Measurements from ENCODE around the gene TLK1. TPM values are rescaled to one million over a fixed set of nuclear protein-coding genes. Genes with fewer than 3 reads are reported as not detected.

The TLK1 gene
- polyA plus RNA-seq, 1 experiment = 28.3 TPM

GRCh38 chr2:171154348-171154747 lies 6.3 kb downstream of the TLK1 start:
- POLR2A ChIA-PET = interaction anchor here (0.9 kb wide), 1 partner anchor 133 kb away, joined by 3 read pairs; no protein-coding TSS in a partner anchor
- H3K4me3 ChIP-seq (ENCODE audit: low read depth, low read length) = no peak overlapping the region
- DNase-seq (ENCODE audit: low read depth, low spot score) = no peak
- TF ChIP-seq CTCF (IDR thresholded peaks at IDR 0.05; ENCODE audit: low read depth, low read length) = no peak
- no peaks in the 10 kb centered on the region for H3K9me3 ChIP-seq (ENCODE audit: control insufficient read depth, insufficient read depth, low read length)
- no peaks in the 10 kb centered on the region for H3K27me3 ChIP-seq (ENCODE audit: control insufficient read depth, insufficient read depth, low read length)
- CTCF ChIA-PET = interaction anchor here (0.6 to 2.5 kb wide), 4 partner anchors 67 to 262 kb away, joined by 3 to 13 read pairs (median 6); no protein-coding TSS in a partner anchor
- no peak overlapping the region for H3K27ac ChIP-seq (ENCODE audit: low read depth, low read length)

GRCh38 chr2:171150694-171151285 lies 9.9 kb downstream of the TLK1 start:
- H3K9me3 ChIP-seq (ENCODE audit: control insufficient read depth, insufficient read depth, low read length) = no peaks in the 10 kb centered on the region
- DNase-seq (ENCODE audit: low read depth, low spot score) = no peak
- H3K4me3 ChIP-seq (ENCODE audit: low read depth, low read length) = no peak overlapping the region
- H3K27ac ChIP-seq (ENCODE audit: low read depth, low read length) = no peak overlapping the region
- ChIA-PET CTCF (no interaction called here), POLR2A (no interaction called here)
- no peak for TF ChIP-seq CTCF (IDR thresholded peaks at IDR 0.05; ENCODE audit: low read depth, low read length)
- no peaks in the 10 kb centered on the region for H3K27me3 ChIP-seq (ENCODE audit: control insufficient read depth, insufficient read depth, low read length)

- ChIA-PET POLR2A (no interaction called here), CTCF (interaction anchor here (0.6 to 1.2 kb wide), 3 partner anchors 9 to 141 kb away, joined by 3 to 4 read pairs (median 4); no protein-coding TSS in a partner anchor)
- no peaks in the 10 kb centered on the region for H3K27me3 ChIP-seq (ENCODE audit: control insufficient read depth, insufficient read depth, low read length)
- TF ChIP-seq CTCF (IDR thresholded peaks at IDR 0.05; ENCODE audit: low read depth, low read length) = no peak
- H3K4me3 ChIP-seq (ENCODE audit: low read depth, low read length) = no peak overlapping the region
- no peak overlapping the region for H3K27ac ChIP-seq (ENCODE audit: low read depth, low read length)
- no peak for DNase-seq (ENCODE audit: low read depth, low spot score)
- H3K9me3 ChIP-seq (ENCODE audit: control insufficient read depth, insufficient read depth, low read length) = no peaks in the 10 kb centered on the region
Observed at GRCh38 chr2:171149986-171150693, 10.6 kb downstream of the TLK1 start.

GRCh38 chr2:171149171-171149938 lies 11.3 kb downstream of the TLK1 start:
- H3K4me3 ChIP-seq (ENCODE audit: low read depth, low read length) = no peak overlapping the region
- DNase-seq (ENCODE audit: low read depth, low spot score) = no peak
- H3K27me3 ChIP-seq (ENCODE audit: control insufficient read depth, insufficient read depth, low read length) = no peaks in the 10 kb centered on the region
- no peak overlapping the region for H3K27ac ChIP-seq (ENCODE audit: low read depth, low read length)
- no peak for TF ChIP-seq CTCF (IDR thresholded peaks at IDR 0.05; ENCODE audit: low read depth, low read length)
- POLR2A ChIA-PET = no interaction called here
- H3K9me3 ChIP-seq (ENCODE audit: control insufficient read depth, insufficient read depth, low read length) = no peaks in the 10 kb centered on the region
- CTCF ChIA-PET = interaction anchor here (0.6 to 1.2 kb wide), 3 partner anchors 10 to 140 kb away, joined by 3 to 4 read pairs (median 4); no protein-coding TSS in a partner anchor

Measured in AG04450 (cell line).